Gastroesophageal sphincter (tissue), 4 donors: ENCODE data around the gene AATF. TPM values are rescaled to one million over a fixed set of nuclear protein-coding genes. Genes with fewer than 3 reads are reported as not detected.

Source experiments
- ATAC-seq: fragments of 150-250 bp; one replicate; pipeline ENCODE4 v1.9.1; 2016; ENCODE audit warnings: mild to moderate bottlenecking, moderate library complexity
- H3K27ac ChIP-seq, 4 donors: fragments of 200-600 bp; sonication (generic) in 3 of 4; 1 replicate in 3 of 4; 2 replicates in 1 of 4; pipeline ENCODE4 v1.5.1; 2016 to 2019
- H3K27me3 ChIP-seq: fragments of 200-600 bp; sonication (generic); one replicate; pipeline ENCODE4 v1.5.1; 2019
- H3K36me3 ChIP-seq, 2 donors: fragments of 200-600 bp; sonication (generic); one replicate each; pipeline ENCODE4 v1.5.1; 2019; ENCODE audit warnings: control low read depth in 1 of 2
- H3K4me1 ChIP-seq, 3 donors: fragments of 200-600 bp; sonication (generic); 1 replicate in 2 of 3; 2 replicates in 1 of 3; pipeline ENCODE4 v1.5.1; 2016 to 2019; ENCODE audit warnings: control low read depth in 2 of 3
- H3K4me3 ChIP-seq, 2 donors: fragments of 200-600 bp; sonication (generic); one replicate each; pipeline ENCODE4 v1.5.1; 2019; ENCODE audit warnings: mild to moderate bottlenecking in 1 of 2, moderate library complexity in 1 of 2
- H3K9me3 ChIP-seq, 3 donors: fragments of 200-600 bp; sonication (generic); one replicate each; pipeline ENCODE4 v1.5.1; 2017 to 2019; ENCODE audit warnings: control low read depth in 2 of 3
- CTCF ChIP-seq, 4 experiments: fragments of 200-600 bp in 2 of 4; fragments of 450-650 bp in 2 of 4; sonication (generic) in 1 of 4; IDR thresholded peaks; one replicate each; pipeline ENCODE4 v1.5.1; 2017 to 2019; ENCODE audit warnings: antibody characterized with exemption in 4 of 4, mild to moderate bottlenecking in 2 of 4, moderate library complexity in 2 of 4
- EP300 ChIP-seq: sonication (generic); formaldehyde crosslinking; IDR thresholded peaks from one replicate; pipeline ENCODE4 v1.6.1; 2017; ENCODE audit warnings: antibody characterized with exemption, mild to moderate bottlenecking
- POLR2A ChIP-seq, 2 donors: fragments of 450-650 bp; IDR thresholded peaks; one replicate each; pipeline ENCODE4 v1.6.1; 2017; ENCODE audit warnings: antibody characterized with exemption in 2 of 2, mild to moderate bottlenecking in 2 of 2, moderate library complexity in 1 of 2
- POLR2AphosphoS5 ChIP-seq: sonication (generic); formaldehyde crosslinking; IDR thresholded peaks from one replicate; pipeline ENCODE4 v1.6.1; 2017; ENCODE audit warnings: antibody characterized with exemption
- WGBS, 2 donors: methylation state at CpG; one replicate each; pipeline ENCODE4 v1.1.5; 2018; ENCODE audit warnings: low coverage in 1 of 2; 5-methylcytosine and 5-hydroxymethylcytosine counted together
- total RNA-seq, 4 donors: library from RNA; depleted of rRNA; stranded (reverse); fragments of >200 nt; gene quantifications; one replicate each; pipeline ENCODE4 v1.1.0, GENCODE V29; 2016

AATF gene
- total RNA-seq, 4 donors from 2014 or later = 36.1 to 45.1 (median 38.5) TPM

GRCh38 chr17:37088459-37088858 lies 139.7 kb downstream of the AATF start:
- H3K9me3 ChIP-seq = no peaks in the 10 kb centered on the region
- TF ChIP-seq EP300 = no peak
- no peak for TF ChIP-seq POLR2A (IDR thresholded peaks at IDR 0.05)
- no peak for TF ChIP-seq POLR2AphosphoS5
- no peak for TF ChIP-seq CTCF (IDR thresholded peaks at IDR 0.05)
- H3K4me3 ChIP-seq = no peak overlapping the region
- H3K27me3 ChIP-seq = no peaks in the 10 kb centered on the region
- H3K36me3 ChIP-seq = peaks cover 3 to 59% of the 10 kb centered on the region in 2 donors
- H3K27ac ChIP-seq = no peak overlapping the region
- 51 to 66% methylated on average over 3 of the region's 3 CpGs for WGBS, 2 donors
- ATAC-seq = no peak
- peaks cover 0 to 16% (median 0%) of the 10 kb centered on the region in 3 donors for H3K4me1 ChIP-seq

- Histone ChIP-seq H3K4me1 (peaks cover 0 to 16% (median 0%) of the 10 kb centered on the region in 3 donors), H3K4me3 (no peak overlapping the region), H3K27me3 (no peaks in the 10 kb centered on the region), H3K27ac (no peak overlapping the region), H3K9me3 (no peaks in the 10 kb centered on the region), H3K36me3 (peaks cover 3 to 63% of the 10 kb centered on the region in 2 donors)
- 70% methylated on average over 10 of the region's 11 CpGs; no CpG with 5 or more reads in 1 of the 2 donors for WGBS, 2 donors
- ATAC-seq = no peak
- TF ChIP-seq EP300 = no peak
- no peak for TF ChIP-seq POLR2AphosphoS5
- TF ChIP-seq CTCF (IDR thresholded peaks at IDR 0.05) = no peak
- TF ChIP-seq POLR2A (IDR thresholded peaks at IDR 0.05) = no peak
These were observed 140.2 kb downstream of the AATF start for GRCh38 chr17:37088913-37089312.

GRCh38 chr17:37089956-37090355 lies 141.2 kb downstream of the AATF start:
- no peak for ATAC-seq
- WGBS, 2 donors = 55 to 85% methylated on average over 4 to 7 of the region's 7 CpGs
- TF ChIP-seq EP300 (no peak), CTCF (IDR thresholded peaks at IDR 0.05) (no peak), POLR2A (IDR thresholded peaks at IDR 0.05) (no peak), POLR2AphosphoS5 (no peak)
- Histone ChIP-seq H3K4me3 (no peak overlapping the region), H3K36me3 (peaks cover 3 to 68% of the 10 kb centered on the region in 2 donors), H3K9me3 (no peaks in the 10 kb centered on the region), H3K4me1 (peaks cover 0 to 16% (median 0%) of the 10 kb centered on the region in 3 donors), H3K27ac (no peak overlapping the region), H3K27me3 (no peaks in the 10 kb centered on the region)

GRCh38 chr17:37090941-37091340 lies 142.2 kb downstream of the AATF start:
- ATAC-seq = no peak
- no peak overlapping the region for H3K27ac ChIP-seq
- no peaks in the 10 kb centered on the region for H3K9me3 ChIP-seq
- no peak overlapping the region for H3K4me3 ChIP-seq
- 45 to 70% methylated on average over 3 of the region's 3 CpGs for WGBS, 2 donors
- no peaks in the 10 kb centered on the region for H3K27me3 ChIP-seq
- H3K4me1 ChIP-seq = peaks cover 0 to 16% (median 0%) of the 10 kb centered on the region in 3 donors
- H3K36me3 ChIP-seq = peaks cover 3 to 68% of the 10 kb centered on the region in 2 donors
- TF ChIP-seq POLR2AphosphoS5 = no peak

GRCh38 chr17:37092071-37092470 lies 143.3 kb downstream of the AATF start:
- Histone ChIP-seq H3K4me1 (peaks cover 0 to 16% (median 0%) of the 10 kb centered on the region in 3 donors), H3K9me3 (no peaks in the 10 kb centered on the region), H3K4me3 (no peak overlapping the region), H3K27me3 (no peaks in the 10 kb centered on the region), H3K36me3 (peaks cover 0 to 68% of the 10 kb centered on the region in 2 donors), H3K27ac (no peak overlapping the region)
- no peak for TF ChIP-seq POLR2AphosphoS5
- 39 to 68% methylated on average over 2 of the region's 2 CpGs for WGBS, 2 donors
- ATAC-seq = no peak

GRCh38 chr17:37092701-37093100 lies 143.9 kb downstream of the AATF start:
- H3K4me3 ChIP-seq = no peak overlapping the region
- H3K27ac ChIP-seq = no peak overlapping the region
- no peaks in the 10 kb centered on the region for H3K27me3 ChIP-seq
- TF ChIP-seq POLR2AphosphoS5 (no peak), EP300 (no peak), POLR2A (IDR thresholded peaks at IDR 0.05) (no peak), CTCF (IDR thresholded peaks at IDR 0.05) (no peak)
- H3K9me3 ChIP-seq = no peaks in the 10 kb centered on the region
- H3K4me1 ChIP-seq = peaks cover 0 to 16% (median 0%) of the 10 kb centered on the region in 3 donors
- ATAC-seq = no peak
- peaks cover 0 to 69% of the 10 kb centered on the region in 2 donors for H3K36me3 ChIP-seq
